H1 (cell line): ENCODE data around the gene TBX4. TPM values are rescaled to one million over a fixed set of nuclear protein-coding genes. Genes with fewer than 3 reads are reported as not detected.

Experiments used
- CTCF ChIA-PET: fragments of 300-600 bp; sonication (Branson Sonifier 250); formaldehyde crosslinking; loops from one replicate; lab custom pipeline; 2021; ENCODE audit not compliant: partially characterized antibody; lab: Charles Lee
- POLR2A ChIA-PET: fragments of 300-600 bp; sonication (Branson Sonifier 250); formaldehyde crosslinking; loops from one replicate; lab custom pipeline; 2021; ENCODE audit warnings: inconsistent platforms; ENCODE audit not compliant: partially characterized antibody; lab: Charles Lee
- DNase-seq, 2 experiments: peaks; one replicate each; pipeline versions ENCODE4 v3.0.0 to v3.0.0-alpha.2; 2010 to 2022; ENCODE audit warnings: low spot score in 2 of 2, low read depth in 1 of 2, mixed read lengths in 1 of 2
- FAIRE-seq: peaks from 2 replicates; lab custom pipeline; 2011; peaks lifted over from hg19 to GRCh38; lab: Jason Lieb, UNC
- H2AFZ ChIP-seq: 2 replicates; pipeline ENCODE4 v1.8.1; 2012; ENCODE audit warnings: low read length, inconsistent platforms
- H2AK5ac ChIP-seq: 2 replicates; pipeline ENCODE4 v1.6.1; 2013; ENCODE audit warnings: low read depth, low read length
- H2BK120ac ChIP-seq: replicated peaks from 2 replicates; pipeline ENCODE3; 2013; ENCODE audit warnings: low read depth, low read length, inconsistent platforms
- H2BK12ac ChIP-seq: 2 replicates; pipeline ENCODE4 v1.6.1; 2013; ENCODE audit warnings: low read depth, low read length
- H2BK15ac ChIP-seq: 2 replicates; pipeline ENCODE4 v1.6.1; 2013; ENCODE audit warnings: low read length
- H2BK20ac ChIP-seq: 2 replicates; pipeline ENCODE4 v1.6.1; 2013; ENCODE audit warnings: low read length
- H2BK5ac ChIP-seq: 2 replicates; pipeline ENCODE4 v1.6.1; 2013; ENCODE audit warnings: low read depth, low read length
- H3K14ac ChIP-seq: 2 replicates; pipeline ENCODE4 v1.6.1; 2013; ENCODE audit warnings: inconsistent platforms; ENCODE audit not compliant: insufficient read length
- H3K18ac ChIP-seq: 2 replicates; pipeline ENCODE4 v1.6.1; 2013; ENCODE audit warnings: low read length; ENCODE audit errors: extremely low read depth
- H3K23ac ChIP-seq: 2 replicates; pipeline ENCODE4 v1.6.1; 2013; ENCODE audit warnings: inconsistent platforms; ENCODE audit not compliant: insufficient read length
- H3K23me2 ChIP-seq: 2 replicates; pipeline ENCODE4 v1.6.1; 2013; ENCODE audit warnings: low read depth, low read length
- H3K27ac ChIP-seq: 2 replicates; pipeline ENCODE4 v1.6.1; 2011; ENCODE audit warnings: low read depth, low read length, inconsistent platforms
- H3K27me3 ChIP-seq, 4 experiments: replicated peaks in 1 of 4; 1 replicate in 1 of 4; 2 replicates in 3 of 4; pipeline versions ENCODE4 v1.6.1 to v1.8.1; 2011 to 2013; ENCODE audit warnings: low read length in 3 of 4, mild to moderate bottlenecking in 3 of 4, inconsistent platforms in 2 of 4, mixed read lengths in 2 of 4, moderate library complexity in 1 of 4; ENCODE audit not compliant: control insufficient read depth in 3 of 4, insufficient read depth in 3 of 4; ENCODE audit errors: extremely low read depth in 1 of 4
- H3K36me3 ChIP-seq, 4 experiments: 2 replicates each; pipeline versions ENCODE4 v1.6.1 to v1.8.1; 2011 to 2013; ENCODE audit warnings: mild to moderate bottlenecking in 4 of 4, low read length in 3 of 4, moderate library complexity in 2 of 4, control low read depth in 1 of 4, inconsistent platforms in 1 of 4; ENCODE audit not compliant: insufficient read depth in 4 of 4, control insufficient read depth in 2 of 4
- H3K4ac ChIP-seq: replicated peaks from 2 replicates; pipeline ENCODE3; 2013; ENCODE audit warnings: low read length, low read depth, mixed read lengths, inconsistent platforms; ENCODE audit not compliant: insufficient read length
- H3K4me1 ChIP-seq, 4 experiments: replicated peaks in 1 of 4; 1 replicate in 1 of 4; 2 replicates in 3 of 4; pipeline versions ENCODE4 v1.6.1 to v1.8.1; 2011 to 2013; ENCODE audit warnings: low read length in 3 of 4, inconsistent platforms in 2 of 4, mixed read lengths in 1 of 4; ENCODE audit not compliant: insufficient read depth in 4 of 4, control insufficient read depth in 3 of 4
- H3K4me2 ChIP-seq, 2 experiments: 2 replicates each; pipeline versions ENCODE4 v1.6.1 to v1.8.1; 2011 to 2013; ENCODE audit warnings: low read depth in 2 of 2, low read length in 2 of 2, control low read depth in 1 of 2, inconsistent platforms in 1 of 2, mild to moderate bottlenecking in 1 of 2; ENCODE audit not compliant: insufficient read depth in 1 of 2
- H3K4me3 ChIP-seq, 4 experiments: fragments of 200-600, 300-600 bp in 1 of 4; sonication (generic), shearing (Covaris generic), sonication (Bioruptor Twin) in 1 of 4; 2 replicates each; pipeline versions ENCODE4 v1.5.1 to v1.8.1; 2011 to 2016; ENCODE audit warnings: low read length in 4 of 4, low read depth in 3 of 4, control low read depth in 2 of 4, inconsistent platforms in 2 of 4, mild to moderate bottlenecking in 2 of 4, mixed read lengths in 1 of 4, moderate library complexity in 1 of 4; ENCODE audit not compliant: insufficient read depth in 2 of 4; ENCODE audit errors: extremely low read depth in 1 of 4
- H3K56ac ChIP-seq: replicated peaks from 2 replicates; pipeline ENCODE3; 2013; ENCODE audit warnings: low read depth, mild to moderate bottlenecking, mixed read lengths, low read length, inconsistent platforms; ENCODE audit not compliant: insufficient read length
- H3K79me1 ChIP-seq: 2 replicates; pipeline ENCODE4 v1.6.1; 2013; ENCODE audit warnings: low read depth, low read length, control low read depth
- H3K79me2 ChIP-seq, 2 experiments: 2 replicates each; pipeline versions ENCODE4 v1.6.1 to v1.8.1; 2012 to 2013; ENCODE audit warnings: low read length in 2 of 2, mild to moderate bottlenecking in 2 of 2, inconsistent platforms in 1 of 2; ENCODE audit not compliant: insufficient read depth in 2 of 2, control insufficient read depth in 1 of 2
- H3K9ac ChIP-seq, 4 experiments: replicated peaks in 1 of 4; 1 replicate in 1 of 4; 2 replicates in 3 of 4; pipeline versions ENCODE4 v1.6.1 to v1.8.1; 2011 to 2013; ENCODE audit warnings: low read depth in 3 of 4, low read length in 3 of 4, control low read depth in 2 of 4, mild to moderate bottlenecking in 2 of 4, moderate library complexity in 2 of 4, inconsistent platforms in 1 of 4; ENCODE audit errors: extremely low read depth in 1 of 4
- H3K9me3 ChIP-seq, 2 experiments: 2 replicates each; pipeline versions ENCODE4 v1.6.1 to v1.8.1; 2012 to 2013; ENCODE audit warnings: mild to moderate bottlenecking in 2 of 2, moderate library complexity in 2 of 2, control low read depth in 1 of 2, inconsistent platforms in 1 of 2, low read depth in 1 of 2, low read length in 1 of 2, mixed read lengths in 1 of 2; ENCODE audit not compliant: insufficient read depth in 2 of 2
- H4K20me1 ChIP-seq, 2 experiments: replicated peaks in 1 of 2; 2 replicates each; pipeline versions ENCODE3 to v1.8.1; 2011 to 2013; ENCODE audit warnings: inconsistent platforms in 2 of 2, low read length in 2 of 2, mild to moderate bottlenecking in 1 of 2; ENCODE audit not compliant: insufficient read depth in 2 of 2, control insufficient read depth in 1 of 2
- H4K5ac ChIP-seq: 2 replicates; pipeline ENCODE4 v1.6.1; 2013; ENCODE audit warnings: low read length, low read depth, mixed read lengths, inconsistent platforms; ENCODE audit not compliant: insufficient read length
- H4K8ac ChIP-seq: 2 replicates; pipeline ENCODE4 v1.8.0; 2013; ENCODE audit warnings: mild to moderate bottlenecking, moderate library complexity, low read length, inconsistent platforms; ENCODE audit not compliant: insufficient read depth; ENCODE audit errors: extremely low read depth
- H4K91ac ChIP-seq: replicated peaks from 2 replicates; pipeline ENCODE3; 2013; ENCODE audit warnings: low read length, mixed read lengths, inconsistent platforms; ENCODE audit not compliant: insufficient read length
- CHD2 ChIP-seq: IDR thresholded peaks from 2 replicates; pipeline ENCODE4 v1.6.1; 2012; ENCODE audit warnings: low read length, improper control_type of control experiment
- CTCF ChIP-seq, 3 experiments: IDR thresholded peaks; 1 replicate in 2 of 3; 2 replicates in 1 of 3; pipeline versions ENCODE4 v1.5.1 to v1.6.1; 2011; ENCODE audit warnings: low read length in 3 of 3, mild to moderate bottlenecking in 3 of 3, inconsistent platforms in 2 of 3, low read depth in 1 of 3, moderate library complexity in 1 of 3; ENCODE audit not compliant: insufficient read depth in 1 of 3; ENCODE audit errors: control extremely low read depth in 1 of 3
- EZH2 ChIP-seq: fragments of 200-600 bp; sonication (generic); IDR thresholded peaks from 2 replicates; pipeline ENCODE4 v1.7.1; 2012; ENCODE audit warnings: low read depth, mild to moderate bottlenecking, moderate library complexity, low read length, inconsistent platforms; ENCODE audit not compliant: severe bottlenecking
- HDAC2 ChIP-seq, 2 experiments: fragments of 300-600 bp in 1 of 2; sonication (generic) in 1 of 2; IDR thresholded peaks; 2 replicates each; pipeline ENCODE4 v1.6.1; 2011 to 2012; ENCODE audit warnings: low read depth in 2 of 2, low read length in 2 of 2, mild to moderate bottlenecking in 2 of 2, moderate library complexity in 2 of 2, borderline replicate concordance in 1 of 2, inconsistent platforms in 1 of 2
- SP2 ChIP-seq: IDR thresholded peaks from 2 replicates; pipeline ENCODE4 v1.6.1; 2012; ENCODE audit warnings: mild to moderate bottlenecking, low read length, inconsistent platforms
- USF2 ChIP-seq: IDR thresholded peaks from 2 replicates; pipeline ENCODE4 v1.6.1; 2011; ENCODE audit warnings: low read length, improper control_type of control experiment
- WGBS, 2 experiments: shearing (Covaris generic) in 1 of 2; methylation state at CpG; one replicate each; pipeline versions ENCODE4 v1.1.6 to v1.1.7; 2013 to 2015; ENCODE audit warnings: low lambda C conversion rate in 2 of 2, mixed read lengths in 2 of 2, inconsistent platforms in 1 of 2, low coverage in 1 of 2, missing lambda C conversion rate in 1 of 2; ENCODE audit not compliant: insufficient replicate concordance in 2 of 2, insufficient coverage in 1 of 2, insufficient read length in 1 of 2; ENCODE audit errors: extremely low coverage in 1 of 2, missing lambda C conversion rate in 1 of 2; 5-methylcytosine and 5-hydroxymethylcytosine counted together
- polyA plus RNA-seq, 7 experiments: library from polyadenylated mRNA; depleted of rRNA in 3 of 7; stranded (reverse) in 5 of 7; unstranded in 2 of 7; fragments of >200 nt in 5 of 7; fragments of 200-250 nt in 2 of 7; gene quantifications; 1 replicate in 5 of 7; 2 replicates in 1 of 7; 4 replicates in 1 of 7; pipeline versions ENCODE4 v1.2.1 to v1.2.3, GENCODE V29; 2011 to 2013; ENCODE audit warnings: missing spikeins in 2 of 7, mixed read lengths in 2 of 7
- total RNA-seq: library from RNA; stranded (reverse); fragmentation: NEBNext Ultra II Directional; extraction: Animal tissue kit (Norgen Biotek cat#: 25700); gene quantifications from 2 replicates; pipeline ENCODE4 v1.2.1, GENCODE V29; 2021

The TBX4 gene
- total and polyA plus RNA-seq, 2 of the 8 experiments (the other 6 are each of a cell fraction or from before 2014, with no cell fraction given), result 0.02 TPM; not detected in 1

- no peaks in the 10 kb centered on the region; a peak in 2 of 7 replicates for H3K27me3 ChIP-seq
- peak overlapping the region; percentile 44 for H2AFZ ChIP-seq
- no peaks in the 10 kb centered on the region for H3K9me3 ChIP-seq
- FAIRE-seq (no peak), DNase-seq (no peak)
- no peak overlapping the region for H4K5ac ChIP-seq
- H3K36me3 ChIP-seq, result no peaks in the 10 kb centered on the region
- no peak overlapping the region for H4K91ac ChIP-seq
- H3K56ac ChIP-seq, result no peak overlapping the region
- H4K20me1 ChIP-seq, result no peaks in the 10 kb centered on the region
- no peak overlapping the region for H2BK120ac ChIP-seq
- no peak overlapping the region for H3K14ac ChIP-seq
- H2BK5ac ChIP-seq, result no peak overlapping the region
- WGBS, 2 experiments, result 84% methylated on average over 10 of the region's 10 CpGs; no CpG with 5 or more reads in 1 of the 2 experiments
- no peak overlapping the region for H2AK5ac ChIP-seq
- no peak overlapping the region for H3K4me2 ChIP-seq
- H3K79me1 ChIP-seq, result no peaks in the 10 kb centered on the region
- H3K4me3 ChIP-seq, result no peak overlapping the region
- H2BK15ac ChIP-seq, result no peak overlapping the region
- H3K4ac ChIP-seq, result no peak overlapping the region
- no peak overlapping the region for H3K27ac ChIP-seq
- H3K23me2 ChIP-seq, result no peaks in the 10 kb centered on the region; the same call in 1 of the 2 replicates
- H2BK12ac ChIP-seq, result no peak overlapping the region
- H3K23ac ChIP-seq, result no peak overlapping the region
- no peak overlapping the region for H3K18ac ChIP-seq
- H4K8ac ChIP-seq, result no peak overlapping the region
- POLR2A ChIA-PET, result interaction anchor here (1.5 kb wide), 1 partner anchor 24 kb away, joined by 4 read pairs; no protein-coding TSS in a partner anchor
- CTCF ChIA-PET, result interaction anchor here (1.1 to 4.6 kb wide), 10 partner anchors 11 to 117 kb away, joined by 3 to 27 read pairs (median 5); no protein-coding TSS in a partner anchor
- no peak for TF ChIP-seq EZH2
- TF ChIP-seq CHD2, result no peak
- no peak for TF ChIP-seq CTCF (IDR thresholded peaks at IDR 0.05; ENCODE audit: control extremely low read depth in 1 of 3, insufficient read depth in 1 of 3, low read depth in 1 of 3, low read length in 3 of 3)
- TF ChIP-seq HDAC2 (IDR thresholded peaks at IDR 0.05; ENCODE audit: borderline replicate concordance in 1 of 2, low read depth in 2 of 2, low read length in 2 of 2), result no peak
- no peak for TF ChIP-seq USF2
- TF ChIP-seq SP2, result no peak
- TF ChIP-seq, all 59 proteins: peak for 0
- H3K4me1 ChIP-seq, result peaks cover 0 to 4% (median 2%) of the 10 kb centered on the region in 4 experiments; a peak in 3 of 7 replicates
- no peaks in the 10 kb centered on the region for H3K79me2 ChIP-seq
- no peak overlapping the region for H2BK20ac ChIP-seq
- H3K9ac ChIP-seq, result no peak overlapping the region
These were observed 28.1 kb upstream of the TBX4 start for GRCh38 chr17:61423967-61424649.
